ENCODE measurements around the gene TPX2. TPM values are rescaled to one million over a fixed set of nuclear protein-coding genes. Genes with fewer than 3 reads are reported as not detected.
A peak's percentile ranks its signal among the peaks of the same experiment; 100 is the strongest.

The TPX2 gene
- total and polyA plus RNA-seq, 2 of the 8 experiments (the other 6 are each of a cell fraction or from before 2014, with no cell fraction given) = 43.6 to 125 TPM

DNA sequence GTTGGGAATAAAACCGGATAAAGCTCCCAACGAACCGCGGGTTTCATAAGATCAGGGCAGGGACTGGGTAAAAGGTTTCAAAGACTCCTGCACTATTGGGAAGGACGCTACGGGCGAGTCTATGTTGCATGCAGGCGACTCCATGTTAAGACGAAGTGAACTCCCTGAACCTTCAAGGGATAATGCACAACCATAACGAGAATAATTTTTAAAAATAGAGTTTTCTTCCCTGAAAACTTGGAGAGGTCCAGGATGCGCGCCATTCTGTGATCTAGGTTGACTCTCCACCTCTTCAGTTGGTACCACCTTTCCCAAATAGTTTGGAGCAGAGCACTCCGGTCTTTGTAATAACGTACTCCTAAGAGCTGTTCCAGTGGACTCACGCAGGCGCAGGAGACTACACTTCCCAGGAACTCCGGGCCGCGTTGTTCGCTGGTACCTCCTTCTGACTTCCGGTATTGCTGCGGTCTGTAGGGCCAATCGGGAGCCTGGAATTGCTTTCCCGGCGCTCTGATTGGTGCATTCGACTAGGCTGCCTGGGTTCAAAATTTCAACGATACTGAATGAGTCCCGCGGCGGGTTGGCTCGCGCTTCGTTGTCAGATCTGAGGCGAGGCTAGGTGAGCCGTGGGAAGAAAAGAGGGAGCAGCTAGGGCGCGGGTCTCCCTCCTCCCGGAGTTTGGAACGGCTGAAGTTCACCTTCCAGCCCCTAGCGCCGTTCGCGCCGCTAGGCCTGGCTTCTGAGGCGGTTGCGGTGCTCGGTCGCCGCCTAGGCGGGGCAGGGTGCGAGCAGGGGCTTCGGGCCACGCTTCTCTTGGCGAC, at the start of gene TPX2 (continued):
- TF ChIP-seq BACH1 (IDR thresholded peaks at IDR 0.05; ENCODE audit: low read length) (no peak), POU5F1 (IDR thresholded peaks at IDR 0.05; ENCODE audit: low read depth, low read length) (no peak), CHD1 (IDR thresholded peaks at IDR 0.05; ENCODE audit: low read depth, low read length) (no peak), HDAC6 (IDR thresholded peaks at IDR 0.05; ENCODE audit: low read depth, low read length) (no peak), NRF1 (IDR thresholded peaks at IDR 0.05; ENCODE audit: low read depth, low read length) (peak; percentile 77), SIRT6 (IDR thresholded peaks at IDR 0.05; ENCODE audit: low read length) (no peak), GTF2F1 (IDR thresholded peaks at IDR 0.05; ENCODE audit: borderline replicate concordance, low read depth, low read length) (no peak), BCL11A (IDR thresholded peaks at IDR 0.05; ENCODE audit: low read depth in 2 of 2, low read length in 2 of 2) (no peak), ASH2L (IDR thresholded peaks at IDR 0.05; ENCODE audit: low read length) (peak; percentile 99), CREB1 (IDR thresholded peaks at IDR 0.05) (peak; percentile 55), POLR2A (IDR thresholded peaks at IDR 0.05; ENCODE audit: control extremely low read depth in 1 of 2, low read depth in 2 of 2, low read length in 2 of 2) (peak; percentile 86 to 90), CTBP2 (IDR thresholded peaks at IDR 0.05; ENCODE audit: borderline replicate concordance, insufficient read depth, insufficient read length, low read length) (no peak), TBP (IDR thresholded peaks at IDR 0.05; ENCODE audit: low read depth, low read length) (peak; percentile 74), CHD2 (IDR thresholded peaks at IDR 0.05; ENCODE audit: low read length) (peak; percentile 89), KDM5A (IDR thresholded peaks at IDR 0.05; ENCODE audit: low read length) (0 out of 2 replicates have a peak, but pooled peaks have one; percentile 16), JUN (IDR thresholded peaks at IDR 0.05; ENCODE audit: low read depth, low read length) (no peak), TAF1 (IDR thresholded peaks at IDR 0.05; ENCODE audit: low read depth, low read length) (peak; percentile 88; the same call in 1 of the 2 replicates), FOSL1 (IDR thresholded peaks at IDR 0.05; ENCODE audit: insufficient read depth, low read depth, low read length) (no peak), RBBP5 (IDR thresholded peaks at IDR 0.05; ENCODE audit: borderline replicate concordance, low read depth, low read length) (peak; percentile 96; the same call in 1 of the 2 replicates), TAF7 (optimal IDR thresholded peaks at IDR 0.05; ENCODE audit: borderline replicate concordance, low read depth, low read length) (peak; percentile 67), GABPA (IDR thresholded peaks at IDR 0.05; ENCODE audit: borderline replicate concordance, insufficient read depth, low read length) (peak; percentile 94), CBX8 (IDR thresholded peaks at IDR 0.05; ENCODE audit: borderline replicate concordance, low read depth, low read length) (no peak), RXRA (IDR thresholded peaks at IDR 0.05; ENCODE audit: insufficient read depth, low read depth, low read length) (no peak), RNF2 (IDR thresholded peaks at IDR 0.05; ENCODE audit: borderline replicate concordance, low read depth, low read length, missing control alignments, poor library complexity, severe bottlenecking) (no peak)
- TF ChIP-seq, protein P1, sequence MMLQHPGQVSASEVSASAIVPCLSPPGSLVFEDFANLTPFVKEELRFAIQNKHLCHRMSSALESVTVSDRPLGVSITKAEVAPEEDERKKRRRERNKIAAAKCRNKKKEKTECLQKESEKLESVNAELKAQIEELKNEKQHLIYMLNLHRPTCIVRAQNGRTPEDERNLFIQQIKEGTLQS (IDR thresholded peaks at IDR 0.05; ENCODE audit: insufficient read depth, low read depth, low read length) = no peak
